ENCODE measurements around the gene NCEH1.
"Not testable (repeated sequence)": the region's sequence is repeated elsewhere in the genome, so short reads cannot be mapped to it uniquely, and the experiment has no call there.

The NCEH1 gene

GRCh38 chr3:172750069-172750367 lies 39.2 kb upstream of the NCEH1 start:
- DNase-seq (ENCODE audit: low read depth), result no peak
- TF ChIP-seq CTCF (IDR thresholded peaks at IDR 0.05; ENCODE audit: control insufficient read depth, insufficient read depth, low read depth, low read length, missing control alignments), result no peak
- H3K4me3 ChIP-seq (ENCODE audit: control insufficient read depth, low read depth, low read length), result peak overlapping the region; percentile 43

GRCh38 chr3:172749230-172749965 lies 38.5 kb upstream of the NCEH1 start:
- peak; percentile 91 for DNase-seq (ENCODE audit: low read depth)
- peak overlapping the region; percentile 43 for H3K4me3 ChIP-seq (ENCODE audit: control insufficient read depth, low read depth, low read length)

DNA sequence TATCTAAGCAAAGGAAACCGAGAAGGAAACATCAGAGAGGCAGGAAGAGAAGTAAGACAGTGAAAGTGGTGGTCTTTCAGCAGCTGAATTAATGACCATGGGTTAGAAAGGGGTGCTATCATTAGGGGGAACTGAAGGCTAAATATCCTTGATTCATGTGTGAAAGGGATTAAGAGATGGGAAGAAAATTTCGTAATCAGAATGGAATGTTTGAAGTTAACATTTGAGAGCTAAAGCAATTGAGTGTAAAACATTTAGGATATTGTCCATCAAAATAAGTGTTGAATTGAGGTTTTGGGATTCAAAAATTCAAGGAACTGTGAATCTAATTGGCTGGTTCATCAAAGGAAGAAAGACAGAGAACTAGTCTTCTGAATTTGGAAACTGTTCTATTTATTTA lies 35.6 kb upstream of the NCEH1 start:
- no peak overlapping the region for H3K4me3 ChIP-seq (ENCODE audit: control insufficient read depth, low read depth, low read length)
- no peak for TF ChIP-seq CTCF (IDR thresholded peaks at IDR 0.05; ENCODE audit: control insufficient read depth, insufficient read depth, low read depth, low read length, missing control alignments)
- no peak for DNase-seq (ENCODE audit: low read depth)

More at GRCh38 chr3:172749230-172749965, 38.5 kb upstream of the NCEH1 start:
- TF ChIP-seq CTCF (IDR thresholded peaks at IDR 0.05; ENCODE audit: control insufficient read depth, insufficient read depth, low read depth, low read length, missing control alignments), result no peak

- no peak for DNase-seq (ENCODE audit: low read depth)
- no peak overlapping the region for H3K4me3 ChIP-seq (ENCODE audit: control insufficient read depth, low read depth, low read length)
- TF ChIP-seq CTCF (IDR thresholded peaks at IDR 0.05; ENCODE audit: control insufficient read depth, insufficient read depth, low read depth, low read length, missing control alignments), result no peak
Measured at GRCh38 chr3:172739462-172739861, 28.6 kb upstream of the NCEH1 start.

DNA sequence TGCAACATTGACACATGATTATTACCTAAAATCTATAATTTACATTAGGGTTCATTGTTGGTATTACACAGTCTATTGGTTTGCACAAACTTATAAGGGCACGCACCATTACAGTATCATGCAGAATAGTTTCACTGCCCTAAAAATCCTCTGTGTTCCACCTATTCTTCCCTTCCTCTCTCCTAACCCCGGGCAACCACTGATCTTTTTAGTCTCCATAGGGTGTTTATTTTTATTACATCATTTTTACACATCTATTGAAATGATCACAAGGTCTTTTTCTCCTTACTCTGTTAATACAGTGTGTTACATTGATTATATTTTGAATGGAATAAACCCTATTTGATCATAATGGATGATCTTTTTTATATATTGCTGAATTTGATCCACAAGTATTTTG lies 24.1 kb upstream of the NCEH1 start:
- no peak for DNase-seq (ENCODE audit: low read depth)
- TF ChIP-seq CTCF (IDR thresholded peaks at IDR 0.05; ENCODE audit: control insufficient read depth, insufficient read depth, low read depth, low read length, missing control alignments), result no peak
- H3K4me3 ChIP-seq (ENCODE audit: control insufficient read depth, low read depth, low read length), result no peak overlapping the region

DNA sequence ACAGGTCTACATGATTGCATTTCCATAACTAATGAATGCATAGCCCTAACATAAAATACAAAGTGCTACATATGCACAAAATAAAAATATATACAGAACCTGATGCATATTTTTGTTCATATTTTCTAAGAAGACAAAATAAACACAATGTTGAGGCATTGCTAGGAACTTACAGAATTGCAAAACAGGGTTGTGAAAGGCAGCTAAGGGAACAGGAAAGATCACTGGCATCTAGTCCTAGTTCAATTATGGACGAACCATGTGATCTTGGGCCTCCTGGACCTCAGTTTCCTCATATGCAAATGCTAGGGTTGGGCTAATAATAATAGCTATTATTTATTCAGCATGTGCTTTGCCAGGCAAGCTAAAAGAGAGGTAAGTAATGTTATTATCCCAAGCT lies 15.5 kb upstream of the NCEH1 start:
- no peak overlapping the region for H3K4me3 ChIP-seq (ENCODE audit: control insufficient read depth, low read depth, low read length)
- DNase-seq (ENCODE audit: low read depth), result no peak
- no peak for TF ChIP-seq CTCF (IDR thresholded peaks at IDR 0.05; ENCODE audit: control insufficient read depth, insufficient read depth, low read depth, low read length, missing control alignments)

DNA sequence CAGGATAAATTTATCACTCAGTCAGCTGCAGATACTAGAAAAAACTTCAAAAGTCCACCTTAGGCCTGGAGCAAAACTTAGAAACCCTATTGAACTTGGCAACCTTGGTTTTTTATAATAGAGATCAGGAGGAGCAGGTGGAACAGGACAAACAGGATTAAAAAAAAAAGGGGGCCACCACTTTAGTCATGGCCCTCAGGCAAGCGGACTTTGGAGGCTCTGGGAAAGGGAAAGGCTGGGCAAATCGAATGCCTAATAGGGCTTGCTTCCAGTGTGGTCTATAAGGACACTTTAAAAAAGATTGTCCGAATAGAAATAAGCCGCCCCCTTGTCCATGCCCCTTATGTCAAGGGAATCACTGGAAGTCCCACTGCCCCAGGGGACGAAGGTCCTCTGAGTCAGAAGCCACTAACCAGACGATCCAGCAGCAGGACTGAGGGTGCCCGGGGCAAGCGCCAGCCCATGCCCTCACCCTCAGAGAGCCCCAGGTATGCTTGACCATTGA lies 11.7 kb upstream of the NCEH1 start:
- DNase-seq (ENCODE audit: low read depth); H3K4me3 ChIP-seq (ENCODE audit: control insufficient read depth, low read depth, low read length): not testable (repeated sequence)
